Osteoblast (primary cell): Measurements from ENCODE around the gene NPDC1. TPM values are rescaled to one million over a fixed set of nuclear protein-coding genes. Genes with fewer than 3 reads are reported as not detected.
A peak's percentile ranks its signal among the peaks of the same experiment; 100 is the strongest.

ENCODE experiments used
- DNase-seq: peaks from one replicate; pipeline ENCODE4 v3.0.0; 2011; ENCODE audit warnings: low spot score, mixed read lengths; ENCODE audit not compliant: insufficient read length; ENCODE audit errors: missing footprints
- H2AFZ ChIP-seq: 2 replicates; pipeline ENCODE4 v1.6.0; 2011; ENCODE audit warnings: mild to moderate bottlenecking, low read length
- H3K27ac ChIP-seq: 2 replicates; pipeline ENCODE4 v1.5.1; 2011; ENCODE audit warnings: mild to moderate bottlenecking, low read depth, low read length, moderate library complexity
- H3K27me3 ChIP-seq: 2 replicates; pipeline ENCODE4 v1.6.0; 2012; ENCODE audit warnings: mild to moderate bottlenecking, control low read depth, inconsistent platforms, low read length, moderate library complexity; ENCODE audit not compliant: insufficient read depth
- H3K36me3 ChIP-seq: 2 replicates; pipeline ENCODE4 v1.5.1; 2011; ENCODE audit warnings: mild to moderate bottlenecking, low read length, control low read depth, moderate library complexity; ENCODE audit not compliant: insufficient read depth
- H3K4me1 ChIP-seq: 2 replicates; pipeline ENCODE4 v1.5.1; 2011; ENCODE audit warnings: mild to moderate bottlenecking, low read length, control low read depth, moderate library complexity; ENCODE audit not compliant: insufficient read depth
- H3K4me2 ChIP-seq: 2 replicates; pipeline ENCODE4 v1.6.0; 2011; ENCODE audit warnings: mild to moderate bottlenecking, low read length; ENCODE audit not compliant: insufficient read depth
- H3K4me3 ChIP-seq: fragments of 200-600 bp; sonication (generic); 3 replicates; pipeline ENCODE4 v1.5.1; 2012; ENCODE audit warnings: mild to moderate bottlenecking, low read length, inconsistent platforms; ENCODE audit not compliant: insufficient read depth
- H3K79me2 ChIP-seq: 2 replicates; pipeline ENCODE4 v1.6.0; 2012; ENCODE audit warnings: mild to moderate bottlenecking, low read length, control low read depth, inconsistent platforms; ENCODE audit not compliant: insufficient read depth
- H3K9me3 ChIP-seq: 2 replicates; pipeline ENCODE4 v1.5.1; 2011; ENCODE audit warnings: low read depth, low read length, control low read depth
- H4K20me1 ChIP-seq: 2 replicates; pipeline ENCODE4 v1.6.0; 2012; ENCODE audit warnings: mild to moderate bottlenecking, low read length, control low read depth; ENCODE audit not compliant: insufficient read depth
- total RNA-seq: library from RNA; depleted of rRNA; stranded (reverse); fragments of >200 nt; gene quantifications from 2 replicates; pipeline ENCODE4 v1.2.3, GENCODE V29; 2012
- TF ChIP-seq, protein P1 (sequence below): IDR thresholded peaks from 2 replicates; pipeline ENCODE4 v1.5.1; 2011; ENCODE audit warnings: mild to moderate bottlenecking, low read depth, low read length, moderate library complexity; ENCODE audit errors: extremely low read depth

Gene NPDC1
- total RNA-seq, 1 donor, result 10.1 TPM

DNA sequence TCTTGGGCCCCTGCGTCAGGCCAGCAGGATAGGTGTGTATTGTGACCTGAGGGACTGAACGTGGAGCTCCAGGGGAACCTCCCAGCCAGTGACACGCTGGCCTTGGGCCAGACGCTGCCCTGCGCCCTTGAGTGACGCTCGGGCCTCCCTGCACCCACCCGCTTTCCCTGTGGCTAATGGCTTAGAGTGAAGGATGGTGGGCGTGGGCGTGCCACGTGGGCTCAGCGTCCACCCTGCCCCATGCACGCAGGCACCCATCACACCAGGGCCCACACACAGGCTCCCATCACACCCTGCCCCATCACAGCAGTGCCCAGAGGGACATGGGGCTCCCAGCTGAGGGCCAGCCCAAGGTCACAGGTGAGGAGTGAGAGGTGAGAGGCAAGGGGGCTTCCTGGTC lies 8.9 kb downstream of the NPDC1 start:
- Histone ChIP-seq H3K27me3 (no peaks in the 10 kb centered on the region), H3K4me3 (no peak overlapping the region), H4K20me1 (peaks cover 3% of the 10 kb centered on the region), H3K9me3 (no peaks in the 10 kb centered on the region), H2AFZ (no peak overlapping the region), H3K27ac (no peak overlapping the region), H3K4me2 (no peak overlapping the region), H3K36me3 (peaks cover 5% of the 10 kb centered on the region), H3K4me1 (no peaks in the 10 kb centered on the region), H3K79me2 (peaks cover 4% of the 10 kb centered on the region)
- TF ChIP-seq, protein P1, sequence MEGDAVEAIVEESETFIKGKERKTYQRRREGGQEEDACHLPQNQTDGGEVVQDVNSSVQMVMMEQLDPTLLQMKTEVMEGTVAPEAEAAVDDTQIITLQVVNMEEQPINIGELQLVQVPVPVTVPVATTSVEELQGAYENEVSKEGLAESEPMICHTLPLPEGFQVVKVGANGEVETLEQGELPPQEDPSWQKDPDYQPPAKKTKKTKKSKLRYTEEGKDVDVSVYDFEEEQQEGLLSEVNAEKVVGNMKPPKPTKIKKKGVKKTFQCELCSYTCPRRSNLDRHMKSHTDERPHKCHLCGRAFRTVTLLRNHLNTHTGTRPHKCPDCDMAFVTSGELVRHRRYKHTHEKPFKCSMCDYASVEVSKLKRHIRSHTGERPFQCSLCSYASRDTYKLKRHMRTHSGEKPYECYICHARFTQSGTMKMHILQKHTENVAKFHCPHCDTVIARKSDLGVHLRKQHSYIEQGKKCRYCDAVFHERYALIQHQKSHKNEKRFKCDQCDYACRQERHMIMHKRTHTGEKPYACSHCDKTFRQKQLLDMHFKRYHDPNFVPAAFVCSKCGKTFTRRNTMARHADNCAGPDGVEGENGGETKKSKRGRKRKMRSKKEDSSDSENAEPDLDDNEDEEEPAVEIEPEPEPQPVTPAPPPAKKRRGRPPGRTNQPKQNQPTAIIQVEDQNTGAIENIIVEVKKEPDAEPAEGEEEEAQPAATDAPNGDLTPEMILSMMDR, result no peak
- DNase-seq, result no peak

DNA sequence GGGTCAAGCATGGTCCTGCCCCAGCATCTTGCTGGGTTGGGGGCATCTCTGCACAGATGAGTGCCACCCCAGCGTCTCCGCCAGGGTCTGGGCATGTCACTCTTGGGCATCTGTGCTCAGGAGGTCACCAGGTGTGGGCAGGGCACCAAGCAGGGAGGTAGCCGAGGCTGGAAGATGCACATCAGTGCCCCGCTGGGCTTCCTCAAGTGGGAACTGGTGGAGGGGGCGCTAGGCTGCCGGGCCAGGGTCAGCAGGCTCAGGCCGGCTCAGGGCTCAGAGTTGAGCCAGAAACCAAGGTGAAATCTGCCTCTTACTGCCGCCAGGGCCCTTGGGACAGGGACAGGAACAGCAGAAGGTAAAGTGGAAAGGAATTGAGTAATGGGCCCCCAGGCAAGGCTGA lies 10.0 kb downstream of the NPDC1 start:
- Histone ChIP-seq H2AFZ (no peak overlapping the region), H3K4me2 (no peak overlapping the region)

DNA sequence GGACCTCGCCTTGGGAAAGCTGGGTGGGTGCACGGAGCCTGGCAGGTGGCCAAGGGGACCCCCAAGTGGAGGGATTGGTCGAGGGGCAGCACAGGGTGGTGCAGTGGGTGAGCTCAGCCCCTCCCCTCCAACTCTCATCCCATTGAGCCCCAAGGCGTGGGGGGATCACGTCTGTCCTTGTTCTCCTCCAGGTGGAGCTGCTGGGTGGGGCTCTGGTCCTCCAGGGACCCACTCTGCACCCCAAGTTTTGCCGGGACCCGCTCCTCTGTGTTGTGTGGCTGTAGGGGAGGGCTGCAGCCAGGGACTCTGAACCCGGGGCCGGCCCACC lies 10.5 kb downstream of the NPDC1 start:
- Histone ChIP-seq H3K27me3 (no peaks in the 10 kb centered on the region), H3K4me2 (no peak overlapping the region), H3K9me3 (no peaks in the 10 kb centered on the region), H4K20me1 (peaks cover 3% of the 10 kb centered on the region), H3K27ac (no peak overlapping the region), H3K4me3 (no peak overlapping the region), H3K4me1 (no peaks in the 10 kb centered on the region), H3K36me3 (peaks cover 5% of the 10 kb centered on the region), H3K79me2 (no peaks in the 10 kb centered on the region), H2AFZ (no peak overlapping the region)
- DNase-seq, result no peak
- TF ChIP-seq, protein P1, result peak; percentile 26

More for the DNA sequence above, 10.0 kb downstream of the NPDC1 start:
- peaks cover 3% of the 10 kb centered on the region for H4K20me1 ChIP-seq
- H3K36me3 ChIP-seq, result peaks cover 5% of the 10 kb centered on the region
- no peaks in the 10 kb centered on the region for H3K4me1 ChIP-seq
- H3K79me2 ChIP-seq, result no peaks in the 10 kb centered on the region
- no peaks in the 10 kb centered on the region for H3K9me3 ChIP-seq
- no peaks in the 10 kb centered on the region for H3K27me3 ChIP-seq
- H3K27ac ChIP-seq, result no peak overlapping the region
- TF ChIP-seq, protein P1, result no peak
- no peak overlapping the region for H3K4me3 ChIP-seq
- no peak for DNase-seq

DNA sequence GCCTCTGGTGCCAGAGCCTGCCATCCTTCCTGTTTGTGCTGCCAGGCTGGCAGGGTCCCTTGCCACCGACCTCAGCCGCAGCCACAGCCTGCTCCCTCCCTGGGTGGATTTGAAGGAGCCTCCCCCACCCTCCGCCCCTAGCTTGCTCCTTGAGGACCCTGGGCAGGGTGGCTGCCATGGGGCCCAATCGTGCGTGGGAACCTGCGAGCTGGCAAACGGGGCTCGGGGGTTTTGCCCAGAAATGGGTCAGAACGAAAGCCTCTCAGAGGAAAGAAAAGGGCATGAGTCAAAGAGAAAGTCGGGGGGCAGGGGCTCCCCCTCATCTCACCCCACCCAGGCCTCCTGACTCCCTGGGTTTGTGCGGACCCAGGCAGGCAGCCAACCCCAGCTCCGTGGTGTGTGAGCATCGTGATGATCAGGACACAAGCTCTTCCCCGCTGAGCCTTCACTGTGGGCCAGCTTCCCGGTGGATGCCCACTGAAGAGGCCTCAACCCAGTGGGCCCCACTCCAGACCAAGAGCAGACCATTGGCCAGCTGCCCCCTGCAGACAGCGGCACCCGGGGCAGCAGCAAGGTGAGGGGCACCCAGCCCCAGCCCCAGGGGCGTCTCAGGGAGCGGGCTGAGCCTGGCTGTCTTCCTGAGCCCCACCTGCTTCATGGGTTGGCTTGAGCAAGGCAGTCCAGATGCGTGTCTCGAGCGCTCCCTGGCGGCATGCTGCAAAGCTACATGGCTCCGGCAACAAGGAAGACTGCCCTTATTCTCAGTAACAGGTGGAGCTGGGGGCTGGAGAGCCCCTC lies 11.1 kb downstream of the NPDC1 start:
- H3K36me3 ChIP-seq, result peaks cover 5% of the 10 kb centered on the region
- H3K27me3 ChIP-seq, result no peaks in the 10 kb centered on the region
- H3K4me3 ChIP-seq, result no peak overlapping the region
- H3K79me2 ChIP-seq, result no peaks in the 10 kb centered on the region
- no peak overlapping the region for H2AFZ ChIP-seq
- H4K20me1 ChIP-seq, result peaks cover 3% of the 10 kb centered on the region
- DNase-seq, result peak; percentile 99
- TF ChIP-seq, protein P1, result peak; percentile 88
- H3K4me1 ChIP-seq, result no peaks in the 10 kb centered on the region
- peak overlapping the region; percentile 44 for H3K4me2 ChIP-seq
- no peak overlapping the region for H3K27ac ChIP-seq
- H3K9me3 ChIP-seq, result no peaks in the 10 kb centered on the region
